ENCODE measurements around the gene PEX5L.

The PEX5L gene

DNA sequence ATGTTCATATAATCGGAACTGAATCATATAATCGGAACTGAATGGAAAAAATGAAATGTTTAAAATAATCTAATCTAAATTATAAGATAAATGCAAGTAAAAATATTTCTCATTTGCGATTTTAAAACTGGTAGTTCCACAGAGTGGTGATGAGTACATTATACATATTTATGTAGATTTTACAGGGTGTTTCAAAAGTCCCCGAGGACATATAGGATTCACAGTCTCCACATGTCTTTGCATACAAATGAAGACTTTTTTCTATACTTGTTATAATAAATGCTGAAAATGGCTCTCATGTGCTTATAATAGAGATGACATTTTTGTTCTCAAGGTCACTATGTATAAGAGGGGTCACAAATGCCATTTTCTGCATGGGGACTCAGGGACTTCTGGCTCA, 139.5 kb downstream of the PEX5L start:
- no peak for DNase-seq (ENCODE audit: low spot score)

DNA sequence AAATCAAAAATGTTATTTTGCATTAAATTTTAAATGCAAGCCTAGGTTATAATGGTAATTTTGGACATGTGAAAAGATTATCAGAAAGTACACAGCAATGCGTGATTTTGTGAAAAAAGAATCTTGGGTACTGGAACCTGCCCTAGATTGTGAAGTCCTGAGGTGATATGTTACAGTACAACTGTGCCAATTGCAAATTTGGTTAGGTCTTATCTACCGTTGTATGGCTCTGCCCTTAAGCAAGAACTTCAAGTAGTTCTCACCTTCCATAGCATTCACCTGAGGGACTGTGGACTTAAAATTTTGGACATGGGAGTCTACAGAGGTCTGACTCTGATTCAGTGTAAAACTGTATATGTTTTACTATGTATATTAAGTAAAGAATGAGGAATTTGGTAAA, 140.2 kb downstream of the PEX5L start:
- no peak for DNase-seq (ENCODE audit: low spot score)

DNA sequence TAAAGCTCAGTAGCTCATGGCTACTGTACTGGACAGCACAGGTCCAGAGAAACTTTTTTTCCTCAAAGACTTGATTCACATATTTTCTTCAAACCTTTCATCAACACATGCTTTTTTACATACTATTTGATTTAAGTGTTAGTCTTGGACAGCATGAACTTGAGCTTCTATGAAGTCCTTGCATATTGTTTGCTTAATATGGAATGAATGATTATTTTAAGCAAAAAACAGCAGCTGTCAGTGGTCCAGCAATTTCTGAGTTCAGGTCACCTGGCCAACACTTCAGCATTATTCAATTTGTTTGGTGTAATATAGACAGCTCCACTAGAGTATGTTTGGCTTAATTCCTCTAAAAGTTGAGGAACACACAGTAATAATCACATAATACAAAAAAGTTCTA, 141.4 kb downstream of the PEX5L start:
- no peak for DNase-seq (ENCODE audit: low spot score)

DNA sequence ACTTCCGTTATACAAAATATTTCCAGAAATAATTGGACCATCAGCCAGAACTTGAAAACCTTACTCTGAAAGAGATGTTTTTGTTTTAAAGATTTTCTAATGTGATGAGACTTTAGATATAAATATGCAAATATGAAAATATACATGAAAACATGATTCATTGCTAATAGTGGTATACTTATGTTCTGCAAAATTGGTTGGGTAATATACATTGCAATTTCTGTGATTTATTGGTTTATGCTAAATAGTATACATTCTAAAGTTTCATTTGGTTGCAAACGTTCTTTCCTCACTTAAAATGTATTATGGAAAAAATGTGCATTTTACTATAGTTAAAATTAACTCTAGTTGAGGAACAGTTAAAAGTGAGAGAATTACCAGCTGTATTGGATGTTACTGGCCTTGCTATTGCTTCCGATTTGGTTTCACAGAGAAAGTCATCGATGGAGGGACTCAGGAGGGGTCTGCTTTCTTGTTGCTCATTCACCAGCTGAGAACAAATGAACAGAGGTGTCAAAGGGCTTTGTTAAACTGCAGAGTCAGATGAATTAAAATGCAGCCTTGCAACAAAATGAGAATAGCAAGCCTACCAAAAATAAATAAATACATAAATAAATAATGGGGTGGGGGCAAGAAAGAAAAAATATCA, 149.3 kb downstream of the PEX5L start:
- no peak for DNase-seq (ENCODE audit: low spot score)

DNA sequence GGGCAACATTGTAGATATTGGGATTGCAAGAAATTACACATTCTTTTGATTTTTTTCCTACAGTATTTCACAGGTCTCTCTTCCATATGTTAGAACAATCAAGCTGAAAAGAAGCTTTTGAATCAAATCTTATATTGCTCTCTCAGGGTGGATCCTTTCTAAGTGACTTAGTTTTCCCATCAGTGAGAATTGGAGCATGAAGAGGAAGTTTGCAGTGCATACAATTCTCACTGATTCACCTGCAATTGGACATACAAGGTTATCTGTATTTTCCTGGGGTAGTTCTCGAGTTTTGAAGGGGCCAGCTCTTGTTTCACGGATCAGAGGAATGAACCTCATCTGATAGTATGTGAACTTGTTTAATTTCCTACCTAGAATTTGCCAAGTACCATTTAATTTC, 150.8 kb downstream of the PEX5L start:
- DNase-seq (ENCODE audit: low spot score): no peak

DNA sequence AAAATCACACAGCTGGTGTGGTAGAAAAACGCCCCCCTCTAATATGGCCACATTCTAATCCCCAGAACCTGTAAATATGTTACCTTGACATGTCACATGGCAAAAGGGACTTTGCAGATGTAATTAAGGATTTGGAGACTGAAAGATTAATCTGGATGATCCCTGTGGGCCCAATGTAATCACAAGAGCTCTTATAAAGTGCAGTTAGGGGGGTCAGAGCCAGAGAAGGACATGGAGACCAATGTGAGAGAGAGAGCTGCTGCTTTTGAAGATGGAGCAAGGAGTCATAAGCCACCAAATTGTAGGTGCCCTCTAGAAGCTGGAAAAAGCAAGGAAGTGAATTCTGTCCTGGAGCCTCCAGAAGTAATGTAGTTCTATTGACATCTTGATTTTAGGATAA, 152.6 kb downstream of the PEX5L start:
- no peak for DNase-seq (ENCODE audit: low spot score)

DNA sequence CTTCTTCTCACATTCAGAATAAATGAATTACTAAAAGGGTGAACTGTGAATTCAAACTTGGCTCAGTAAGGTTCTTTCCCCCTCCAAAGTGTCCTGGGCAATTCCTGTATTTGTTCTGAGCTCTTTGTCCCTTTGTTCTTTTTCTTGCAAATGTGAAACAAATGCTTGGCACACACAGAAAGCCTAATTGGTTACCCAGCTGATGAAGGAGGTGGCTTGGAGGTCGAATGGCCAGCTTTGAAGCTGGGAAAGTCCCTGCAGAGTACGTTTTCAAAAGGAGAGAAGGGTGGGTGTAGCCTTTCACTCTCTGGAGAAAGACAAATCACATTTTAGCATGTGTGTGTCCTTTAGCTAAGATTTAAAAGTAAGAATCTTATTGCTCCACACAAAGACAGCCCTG, 154.4 kb downstream of the PEX5L start:
- DNase-seq (ENCODE audit: low spot score): no peak

DNA sequence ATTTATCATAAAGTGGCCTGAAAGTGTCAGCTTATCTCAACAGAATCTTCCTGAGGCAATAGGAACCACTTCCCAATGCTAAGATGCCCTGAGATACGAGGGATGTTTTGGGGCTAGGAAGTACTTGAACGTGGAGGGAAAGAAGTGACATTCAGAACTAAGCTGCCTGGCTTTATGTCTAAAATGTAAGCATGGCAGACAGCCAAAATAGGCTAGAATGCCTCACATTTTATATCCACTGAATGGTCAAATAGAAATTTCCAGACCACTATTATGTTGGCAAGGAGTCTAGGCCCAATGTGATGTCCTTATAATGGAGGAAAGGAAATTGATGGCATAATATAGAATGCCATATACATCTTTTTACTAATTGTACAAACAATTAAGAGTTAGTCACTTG, 154.9 kb downstream of the PEX5L start:
- no peak for DNase-seq (ENCODE audit: low spot score)

DNA sequence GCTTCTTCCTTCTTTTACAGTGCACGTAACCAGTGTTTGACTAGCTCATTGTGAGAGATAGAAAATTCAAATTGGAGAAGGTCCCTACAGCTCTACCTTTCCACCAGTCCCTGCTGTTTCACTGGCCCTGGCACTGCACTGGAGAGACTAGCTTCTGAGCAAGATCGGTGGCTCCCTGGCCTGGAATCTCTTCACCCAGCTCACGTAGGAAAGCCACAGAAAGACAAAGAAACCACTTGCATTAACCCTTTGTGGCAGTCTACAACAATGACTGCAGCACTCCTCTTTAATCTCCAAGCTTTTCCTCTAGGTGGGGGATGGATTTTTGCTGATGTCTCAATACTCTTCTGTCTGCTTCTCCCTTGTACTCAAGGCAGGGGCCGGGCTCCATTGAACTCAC, 155.9 kb downstream of the PEX5L start:
- no peak for DNase-seq (ENCODE audit: low spot score)

DNA sequence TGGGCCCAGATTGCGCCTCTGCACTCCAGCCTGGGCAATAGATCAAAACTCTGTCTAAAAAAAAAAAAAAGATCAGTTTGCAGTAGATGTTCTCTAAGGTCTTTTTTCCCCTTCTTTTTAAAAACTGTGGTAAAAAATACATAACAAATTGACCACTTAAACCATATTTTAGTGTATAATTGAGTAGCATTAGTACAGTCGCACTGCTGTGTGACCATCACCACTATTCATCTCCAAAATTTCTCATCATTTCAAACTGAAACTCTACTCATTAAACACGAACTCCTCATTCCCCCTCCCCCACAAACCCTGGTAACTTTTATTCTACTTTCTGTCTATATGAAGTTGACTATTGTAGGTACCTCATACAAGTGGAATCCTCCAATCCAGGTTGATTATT, 160.3 kb downstream of the PEX5L start:
- DNase-seq (ENCODE audit: low spot score): no peak

DNA sequence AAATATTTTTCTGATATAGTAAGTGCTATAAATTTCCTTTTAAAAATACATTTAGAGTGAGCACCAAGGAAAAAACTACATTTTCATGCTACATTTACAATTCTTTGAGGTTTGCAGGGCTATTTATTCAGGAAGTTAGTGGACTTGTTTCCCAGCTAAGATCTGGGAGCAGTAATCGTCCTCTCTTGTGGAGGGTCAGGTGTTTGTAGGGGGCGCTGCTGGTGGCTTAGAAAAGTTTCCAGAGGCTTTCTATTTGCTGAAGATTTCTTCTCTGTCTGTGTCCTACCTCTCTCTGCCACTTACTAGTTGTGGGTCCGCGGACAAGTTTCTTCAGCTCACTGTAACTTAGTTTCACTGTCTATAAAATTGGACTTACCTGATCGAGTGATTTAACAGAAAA, 163.9 kb downstream of the PEX5L start:
- no peak for DNase-seq (ENCODE audit: low spot score)

DNA sequence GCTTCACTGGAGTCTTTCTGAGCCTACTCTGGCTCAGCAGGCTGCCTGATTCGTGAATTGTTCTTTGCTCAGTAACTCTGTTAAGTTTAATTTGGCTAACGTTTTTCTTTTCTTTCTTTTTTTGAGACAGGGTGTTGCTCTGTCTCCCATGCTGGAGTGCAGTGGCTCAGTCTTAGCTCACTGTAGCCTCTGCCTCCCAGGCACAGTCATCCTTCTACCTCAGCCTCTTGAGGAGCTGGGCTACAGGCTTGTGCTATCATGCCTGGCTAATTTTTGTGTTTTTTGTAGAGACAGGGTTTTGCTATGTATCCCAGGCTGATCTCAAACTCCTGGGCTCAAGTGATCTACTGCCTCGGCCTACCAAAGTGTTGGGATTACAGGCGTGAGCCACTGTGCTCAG, 165.0 kb downstream of the PEX5L start:
- DNase-seq (ENCODE audit: low spot score): no peak

DNA sequence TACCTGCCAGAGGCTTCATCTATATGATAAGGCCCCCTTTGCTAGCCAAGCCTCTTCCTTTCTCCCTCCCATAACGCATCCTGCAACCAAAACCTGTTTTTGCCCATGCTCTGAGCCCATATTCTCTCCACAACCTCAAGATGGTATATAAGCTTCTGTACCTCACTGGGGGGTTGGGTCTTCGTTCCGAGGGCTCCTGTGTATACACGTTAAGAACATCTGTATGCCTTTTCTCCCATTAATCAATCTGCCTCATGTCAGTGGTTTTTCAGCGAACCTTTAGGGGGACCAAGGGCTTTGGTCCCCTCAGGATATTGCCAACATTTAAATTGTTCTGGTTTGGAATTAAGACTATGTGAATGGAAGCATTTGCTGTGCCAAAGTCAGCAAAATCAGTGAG, 168.0 kb downstream of the PEX5L start:
- no peak for DNase-seq (ENCODE audit: low spot score)

DNA sequence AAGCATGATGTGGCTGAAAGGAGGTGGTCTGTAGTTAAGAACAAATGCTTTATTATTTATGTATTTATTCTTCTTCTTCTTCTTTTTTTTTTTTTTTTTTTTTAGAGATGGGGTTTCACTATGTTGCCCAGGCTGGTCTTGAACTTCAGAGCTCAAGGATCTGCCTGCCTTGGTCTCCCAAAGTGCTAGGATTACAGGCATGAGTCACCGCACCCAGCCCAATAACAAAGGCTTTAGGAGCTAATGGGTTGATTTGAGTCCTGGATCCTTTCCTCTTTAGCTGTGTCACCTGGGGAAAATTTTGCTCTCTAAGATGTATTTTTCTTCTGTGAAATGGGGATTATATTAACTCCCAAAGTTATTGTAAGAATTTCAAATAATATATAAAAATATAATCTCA, 168.8 kb downstream of the PEX5L start:
- no peak for DNase-seq (ENCODE audit: low spot score)

DNA sequence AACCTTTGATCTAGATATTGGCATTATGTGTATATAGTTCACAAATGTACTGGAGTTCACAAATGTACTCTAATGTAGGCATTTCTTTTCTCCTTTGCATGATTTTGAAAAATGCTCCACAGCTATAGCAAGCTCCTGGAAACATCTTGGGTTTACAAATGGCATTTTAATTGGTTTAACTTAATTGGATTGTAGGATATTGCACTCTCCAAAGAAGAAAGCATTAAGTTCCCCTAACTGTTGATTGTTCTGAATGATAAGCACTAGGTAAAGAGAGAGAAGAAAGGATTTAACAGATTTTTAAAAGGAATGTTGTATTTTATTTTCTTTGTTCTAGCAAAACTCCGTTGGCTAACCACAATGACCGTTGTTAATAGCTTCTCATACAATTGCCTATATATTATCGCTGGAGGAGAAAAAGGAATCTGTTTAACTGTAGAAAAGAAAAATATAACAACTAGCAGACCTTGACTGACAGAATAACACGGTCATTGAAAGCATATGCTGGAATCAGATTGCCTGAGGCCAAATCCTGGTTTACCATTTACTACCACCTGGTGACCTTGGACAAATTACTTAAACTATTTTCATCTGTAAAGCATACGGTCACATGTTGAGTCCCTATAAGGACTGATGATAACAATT, 170.8 kb downstream of the PEX5L start:
- no peak for DNase-seq (ENCODE audit: low spot score)

DNA sequence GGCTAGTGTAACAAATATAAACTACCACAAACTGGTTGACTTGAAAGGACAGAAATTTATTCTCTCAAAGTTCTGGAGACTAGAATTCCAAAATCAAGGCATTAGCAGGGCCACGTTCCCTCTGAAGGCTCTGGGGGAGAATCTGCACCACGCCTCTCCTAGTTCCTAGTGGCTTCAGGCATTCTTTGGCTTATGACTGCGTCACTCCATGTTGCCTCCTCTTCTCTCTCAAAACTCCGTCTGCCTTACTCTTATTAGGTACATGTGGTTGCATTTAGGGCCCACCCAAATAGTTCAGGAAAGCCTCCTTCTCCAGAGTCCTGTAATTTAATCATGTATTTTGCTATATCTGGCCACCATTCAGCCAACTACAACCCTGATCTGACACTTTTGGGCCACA, 174.8 kb downstream of the PEX5L start:
- no peak for DNase-seq (ENCODE audit: low spot score)

DNA sequence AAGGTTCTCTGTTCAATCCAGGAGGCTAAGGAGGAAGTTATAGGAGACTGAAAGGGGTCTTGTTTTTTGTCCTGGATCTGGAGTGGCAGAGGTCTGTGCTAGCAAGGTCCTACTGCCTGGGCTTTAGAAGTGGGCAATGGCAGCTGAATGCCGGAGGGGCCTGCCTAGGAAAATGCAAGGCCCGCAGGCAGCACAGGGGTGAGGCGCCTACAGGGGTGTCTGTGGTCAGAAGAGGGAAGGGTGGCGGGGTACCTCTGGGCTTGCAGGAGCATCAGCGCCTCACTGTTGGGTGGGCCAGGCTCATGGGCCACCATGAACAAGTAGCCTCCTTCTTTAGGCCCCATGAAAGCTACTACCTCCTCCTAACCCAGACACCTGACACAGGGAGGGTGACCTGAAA, 175.4 kb downstream of the PEX5L start:
- no peak for DNase-seq (ENCODE audit: low spot score)

DNA sequence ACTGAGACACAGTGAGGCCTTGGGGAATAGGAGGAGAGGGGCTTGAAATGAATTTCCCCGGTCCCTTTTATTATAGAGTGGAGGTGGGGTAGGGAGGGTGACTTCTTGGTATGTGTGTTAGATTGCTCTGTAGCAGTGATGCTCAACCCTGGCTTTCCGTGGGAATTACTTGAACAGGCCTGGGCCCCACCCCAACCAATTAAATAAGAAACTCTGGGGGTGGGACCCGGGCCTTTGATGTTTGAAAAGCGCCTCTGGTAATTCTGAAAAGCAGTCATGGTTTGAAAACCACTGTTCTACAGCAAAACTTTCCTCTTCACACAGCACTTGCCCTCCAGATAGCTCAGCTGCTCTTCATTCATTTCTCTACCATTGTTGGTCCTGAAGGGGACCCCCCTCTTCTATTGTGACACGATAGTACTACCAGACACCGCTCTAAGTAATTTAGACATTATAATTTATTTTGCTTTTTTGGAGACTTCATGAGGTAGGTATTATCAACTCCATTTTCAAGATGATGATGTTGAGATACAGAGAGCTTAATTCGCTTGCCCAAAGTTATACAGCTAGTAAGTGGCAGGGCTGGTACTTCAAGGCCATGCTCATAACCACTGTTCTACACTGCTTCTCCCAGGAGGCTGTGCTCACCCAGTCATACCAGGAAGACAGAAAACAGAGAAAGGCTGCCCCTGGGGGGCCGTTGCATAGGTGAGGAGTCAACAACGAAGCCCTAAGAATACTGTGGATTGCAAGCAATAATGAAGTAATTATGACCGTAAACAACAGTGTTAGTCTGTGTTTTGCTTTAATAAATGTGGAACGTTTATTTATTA, 176.2 kb downstream of the PEX5L start:
- DNase-seq (ENCODE audit: low spot score): no peak

DNA sequence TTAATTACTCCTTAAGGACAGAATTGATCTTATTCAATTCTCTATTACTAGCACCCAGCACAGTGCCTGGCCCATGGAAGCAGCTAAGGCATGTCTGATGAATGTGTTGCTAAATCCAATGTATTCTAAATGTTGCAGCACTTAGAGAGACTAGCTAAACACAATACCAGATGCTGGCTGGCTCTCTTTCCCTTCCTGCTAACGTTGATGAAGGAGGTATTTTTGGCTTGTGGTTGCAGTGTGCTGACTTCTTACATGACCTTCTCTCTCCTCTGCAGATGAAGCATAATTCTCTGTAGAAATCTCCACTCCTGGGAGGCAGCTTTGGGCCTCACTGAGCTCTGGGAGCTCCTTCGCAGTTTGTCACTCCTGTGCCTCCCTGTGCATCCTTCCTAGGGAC, 183.6 kb downstream of the PEX5L start:
- DNase-seq (ENCODE audit: low spot score): no peak

DNA sequence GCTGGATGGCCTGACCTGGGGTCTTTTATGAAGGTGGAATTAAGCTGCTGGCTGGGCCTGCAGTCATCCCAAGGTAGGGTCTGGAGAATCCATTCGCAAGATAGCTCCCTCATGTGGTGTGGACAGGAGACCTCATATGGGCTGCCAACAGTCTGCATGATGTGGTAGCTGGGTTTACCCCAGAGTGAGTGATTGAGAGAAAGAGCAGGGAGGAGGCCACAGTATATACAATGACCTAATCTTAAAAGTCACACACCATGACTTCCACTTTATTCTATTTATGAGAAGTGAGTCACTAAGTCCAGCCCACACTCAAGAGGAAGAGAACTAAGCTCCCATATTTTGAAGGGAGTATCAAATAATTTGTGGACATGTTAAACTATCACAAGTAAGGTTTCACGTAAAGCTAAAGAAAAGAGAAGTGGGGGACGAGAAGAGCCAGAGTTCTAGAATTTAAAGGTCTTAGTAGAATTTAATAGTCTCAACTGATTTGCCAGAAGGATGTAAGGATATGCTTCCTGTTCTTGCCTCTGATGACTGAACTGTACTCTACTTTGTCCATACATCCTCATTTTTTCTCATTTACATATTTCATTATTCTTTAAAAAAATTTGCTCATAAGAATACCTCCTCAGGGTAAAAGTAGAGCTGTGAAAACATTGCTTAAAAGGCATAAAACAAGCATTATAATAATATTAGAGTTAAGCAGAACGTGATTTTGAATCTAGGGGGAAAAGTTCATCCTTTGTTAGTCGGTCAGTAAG, 184.4 kb downstream of the PEX5L start:
- DNase-seq (ENCODE audit: low spot score): no peak

DNA sequence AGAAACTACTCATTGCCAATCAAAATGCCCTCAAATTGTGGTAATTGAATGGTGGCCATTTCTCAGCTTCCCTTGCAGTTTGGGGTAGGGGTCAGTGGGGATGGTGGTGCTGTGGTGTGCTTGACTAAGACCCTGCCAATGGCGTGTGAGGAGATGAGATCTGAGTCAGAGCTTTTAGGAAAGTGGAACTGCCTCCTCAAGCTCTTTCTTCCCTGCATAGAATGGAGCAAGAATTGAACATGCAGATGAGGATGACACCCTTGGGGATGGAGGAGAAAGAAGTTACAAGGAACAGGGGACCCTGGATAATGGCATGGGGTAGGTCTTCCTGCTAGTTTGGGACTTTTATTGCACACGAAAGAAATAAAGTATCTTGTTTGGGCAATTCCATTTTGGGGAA, 188.0 kb downstream of the PEX5L start:
- no peak for DNase-seq (ENCODE audit: low spot score)

DNA sequence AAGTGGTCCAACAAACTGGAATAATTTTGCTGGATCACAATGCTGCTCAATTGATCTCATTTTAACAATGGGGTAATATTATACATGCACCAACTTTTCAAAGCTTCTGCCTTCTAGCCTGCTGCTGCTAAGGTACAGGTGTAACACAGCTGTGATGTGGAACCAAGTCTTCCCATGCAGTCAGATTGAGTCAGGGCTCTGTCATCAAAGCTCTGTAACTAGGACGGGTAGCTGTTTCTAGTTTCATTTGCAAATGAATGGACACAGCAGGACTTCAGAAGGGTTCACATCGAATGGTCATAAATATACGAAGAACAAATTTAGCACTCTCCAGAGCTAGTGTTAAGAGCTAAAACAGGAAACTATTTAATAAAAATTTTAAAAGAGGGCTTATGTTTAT, 194.7 kb downstream of the PEX5L start:
- no peak for DNase-seq (ENCODE audit: low spot score)

DNA sequence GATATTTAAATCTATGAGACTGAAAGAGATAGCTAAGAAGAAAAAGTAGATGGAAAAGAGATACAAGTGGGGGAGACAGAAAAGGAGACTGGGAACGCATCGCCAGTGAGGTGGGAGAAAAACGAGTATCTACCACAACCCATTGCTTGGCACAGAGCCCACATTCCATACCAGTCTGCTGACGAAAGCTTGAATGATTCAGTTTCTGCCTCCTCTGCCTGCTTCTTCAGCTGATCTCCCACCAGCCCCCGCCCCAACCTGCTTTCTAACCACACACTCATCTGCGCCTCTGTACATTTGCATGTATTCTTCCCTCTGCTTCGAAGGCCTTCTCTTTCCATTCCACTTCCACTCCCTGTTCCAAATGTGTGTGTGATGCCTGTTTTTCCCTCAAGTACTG, 195.8 kb downstream of the PEX5L start:
- DNase-seq (ENCODE audit: low spot score): no peak
